Neural cell (in vitro differentiated cells): ENCODE data around the gene COL5A1. TPM values are rescaled to one million over a fixed set of nuclear protein-coding genes. Genes with fewer than 3 reads are reported as not detected.

ENCODE experiments used
- H2AFZ ChIP-seq: fragments of 200-600, 300-800 bp; sonication (generic), shearing (Covaris generic); 2 replicates; pipeline ENCODE4 v1.6.0; 2014; ENCODE audit warnings: low read depth, mild to moderate bottlenecking, antibody characterized with exemption, low read length, moderate library complexity
- H3F3A ChIP-seq: fragments of 200-600 bp; shearing (Covaris generic); 2 replicates; pipeline ENCODE4 v1.6.1; 2016; ENCODE audit warnings: mild to moderate bottlenecking, moderate library complexity, mixed read lengths, antibody characterized with exemption, low read length; ENCODE audit not compliant: insufficient read depth, poor library complexity, severe bottlenecking
- H3K27ac ChIP-seq: fragments of 200-600, 300-800 bp; sonication (generic), shearing (Covaris generic); 2 replicates; pipeline ENCODE4 v1.5.1; 2014; ENCODE audit warnings: mild to moderate bottlenecking, low read length, moderate library complexity
- H3K27me3 ChIP-seq: fragments of 300-800, 200-600 bp; sonication (generic), shearing (Covaris generic); 2 replicates; pipeline ENCODE4 v1.6.0; 2014; ENCODE audit warnings: mild to moderate bottlenecking, low read depth, low read length, moderate library complexity; ENCODE audit not compliant: insufficient read depth
- H3K36me3 ChIP-seq: fragments of 300-800, 200-600 bp; sonication (generic), shearing (Covaris generic); 2 replicates; pipeline ENCODE4 v1.5.1; 2014; ENCODE audit warnings: mild to moderate bottlenecking, antibody characterized with exemption, low read length, moderate library complexity; ENCODE audit not compliant: insufficient read depth
- H3K4me2 ChIP-seq: fragments of 300-800, 200-600 bp; sonication (generic), shearing (Covaris generic); 2 replicates; pipeline ENCODE4 v1.6.0; 2014; ENCODE audit warnings: mild to moderate bottlenecking, low read length
- H3K4me3 ChIP-seq: fragments of 300-800, 200-600 bp; sonication (generic), shearing (Covaris generic); 2 replicates; pipeline ENCODE4 v1.5.1; 2014; ENCODE audit warnings: mild to moderate bottlenecking, low read length, moderate library complexity
- H3K79me2 ChIP-seq: fragments of 200-600 bp; shearing (Covaris generic); replicated peaks from 2 replicates; pipeline ENCODE4 v1.6.0; 2014; ENCODE audit warnings: mild to moderate bottlenecking, low read length, moderate library complexity; ENCODE audit not compliant: insufficient read depth
- H3K9ac ChIP-seq: fragments of 300-800, 200-600 bp; sonication (generic), shearing (Covaris generic); 2 replicates; pipeline ENCODE4 v1.6.1; 2016; ENCODE audit warnings: mild to moderate bottlenecking, low read length, mixed read lengths
- H3K9me2 ChIP-seq: fragments of 200-600 bp; shearing (Covaris generic); 2 replicates; pipeline ENCODE4 v1.6.1; 2016; ENCODE audit warnings: mild to moderate bottlenecking, low read length, mixed read lengths; ENCODE audit not compliant: insufficient read depth
- H3K9me3 ChIP-seq: fragments of 200-600, 300-800 bp; sonication (generic), shearing (Covaris generic); 2 replicates; pipeline ENCODE4 v1.6.1; 2016; ENCODE audit warnings: mild to moderate bottlenecking, mixed run types, low read length, moderate library complexity, mixed read lengths
- H4K20me1 ChIP-seq: fragments of 200-600 bp; shearing (Covaris generic); 2 replicates; pipeline ENCODE4 v1.6.1; 2016; ENCODE audit warnings: mild to moderate bottlenecking, mixed run types; ENCODE audit not compliant: insufficient read depth
- CTCF ChIP-seq: fragments of 450-650 bp; IDR thresholded peaks from 2 replicates; pipeline ENCODE4 v1.5.1; 2014; ENCODE audit warnings: antibody characterized with exemption, mild to moderate bottlenecking, moderate library complexity; ENCODE audit not compliant: poor library complexity, severe bottlenecking
- EP300 ChIP-seq: fragments of 450-650 bp; conservative IDR thresholded peaks from 2 replicates; pipeline ENCODE4 v1.6.1; 2014; ENCODE audit warnings: antibody characterized with exemption, mild to moderate bottlenecking, moderate library complexity; ENCODE audit not compliant: poor library complexity, severe bottlenecking
- EZH2 ChIP-seq: fragments of 200-600, 300-800 bp; shearing (Covaris generic), sonication (generic); IDR thresholded peaks from 2 replicates; pipeline ENCODE4 v1.6.1; 2014; ENCODE audit warnings: antibody characterized with exemption, low read length, borderline replicate concordance, mild to moderate bottlenecking; ENCODE audit not compliant: insufficient read depth, poor library complexity, severe bottlenecking
- MXI1 ChIP-seq: fragments of 450-650 bp; conservative IDR thresholded peaks from 2 replicates; pipeline ENCODE4 v1.6.1; 2014; ENCODE audit warnings: antibody characterized with exemption, mild to moderate bottlenecking; ENCODE audit not compliant: poor library complexity, severe bottlenecking
- POLR2AphosphoS5 ChIP-seq: IDR thresholded peaks from 2 replicates; pipeline ENCODE4 v1.6.1; 2012
- RAD21 ChIP-seq: fragments of 450-650 bp; conservative IDR thresholded peaks from 2 replicates; pipeline ENCODE4 v1.6.1; 2014; ENCODE audit warnings: antibody characterized with exemption, mild to moderate bottlenecking, moderate library complexity
- REST ChIP-seq: IDR thresholded peaks from 2 replicates; pipeline ENCODE4 v1.6.1; 2012; ENCODE audit warnings: borderline replicate concordance
- SMC3 ChIP-seq: fragments of 450-650 bp; conservative IDR thresholded peaks from 2 replicates; pipeline ENCODE4 v1.6.1; 2014; ENCODE audit warnings: antibody characterized with exemption, mild to moderate bottlenecking, moderate library complexity; ENCODE audit not compliant: poor library complexity
- TAF1 ChIP-seq: IDR thresholded peaks from 2 replicates; pipeline ENCODE4 v1.6.1; 2012; ENCODE audit warnings: low read depth
- polyA plus RNA-seq: library from polyadenylated mRNA; depleted of rRNA; stranded (reverse); fragments of >200 nt; gene quantifications from 2 replicates; pipeline ENCODE4 v1.2.3, GENCODE V29; 2014

Gene COL5A1
- polyA plus RNA-seq, 1 donor from 2014 or later: not detected

GRCh38 chr9:134747951-134748489, 106.4 kb downstream of the COL5A1 start:
- TF ChIP-seq SMC3: no peak
- TF ChIP-seq EP300: no peak
- no peak for TF ChIP-seq EZH2
- no peak for TF ChIP-seq MXI1
- TF ChIP-seq TAF1: no peak
- no peak for TF ChIP-seq POLR2AphosphoS5
- no peak for TF ChIP-seq CTCF
- no peak for TF ChIP-seq RAD21
- TF ChIP-seq REST: no peak
- H2AFZ ChIP-seq: no peak overlapping the region

GRCh38 chr9:134748591-134748990, 107.0 kb downstream of the COL5A1 start:
- TF ChIP-seq POLR2AphosphoS5 (no peak), TAF1 (no peak), EP300 (no peak)
- Histone ChIP-seq H3K36me3 (no peaks in the 10 kb centered on the region), H2AFZ (no peak overlapping the region), H3K27me3 (no peaks in the 10 kb centered on the region), H3F3A (no peaks in the 10 kb centered on the region), H4K20me1 (no peaks in the 10 kb centered on the region), H3K4me2 (no peak overlapping the region), H3K27ac (no peak overlapping the region), H3K4me3 (no peak overlapping the region), H3K79me2 (no peaks in the 10 kb centered on the region), H3K9me2 (no peaks in the 10 kb centered on the region), H3K9ac (no peak overlapping the region), H3K9me3 (no peaks in the 10 kb centered on the region)

More at GRCh38 chr9:134747951-134748489, 106.4 kb downstream of the COL5A1 start:
- H3K9ac ChIP-seq: no peak overlapping the region
- no peaks in the 10 kb centered on the region for H3K9me2 ChIP-seq
- no peak overlapping the region for H3K4me2 ChIP-seq
- no peaks in the 10 kb centered on the region for H4K20me1 ChIP-seq
- no peaks in the 10 kb centered on the region for H3K36me3 ChIP-seq
- H3K27me3 ChIP-seq: no peaks in the 10 kb centered on the region
- no peaks in the 10 kb centered on the region for H3K9me3 ChIP-seq
- H3F3A ChIP-seq: no peaks in the 10 kb centered on the region
- H3K4me3 ChIP-seq: no peak overlapping the region
- no peak overlapping the region for H3K27ac ChIP-seq
- H3K79me2 ChIP-seq: no peaks in the 10 kb centered on the region
